Measurements from ENCODE around the gene MAL.

DNA sequence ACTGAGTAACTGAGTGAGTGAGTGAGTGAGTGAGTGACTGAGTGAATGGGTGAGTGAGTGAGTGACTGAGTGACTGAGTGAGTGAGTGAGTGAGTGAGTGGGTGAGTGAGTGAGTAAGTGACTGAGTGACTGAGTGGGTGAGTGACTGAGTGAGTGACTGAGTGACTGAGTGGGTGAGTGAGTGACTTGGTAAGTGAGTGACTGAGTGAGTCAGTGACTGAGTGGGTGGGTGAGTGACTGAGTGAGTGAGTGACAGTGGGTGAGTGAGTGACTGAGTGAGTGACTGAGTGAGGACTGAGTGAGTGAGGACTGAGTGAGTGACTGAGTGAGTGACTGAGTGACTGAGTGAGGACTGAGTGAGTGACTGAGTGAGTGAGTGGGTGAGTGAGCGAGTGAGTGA, 13.9 kb downstream of the MAL start:
- TF ChIP-seq, protein P1, sequence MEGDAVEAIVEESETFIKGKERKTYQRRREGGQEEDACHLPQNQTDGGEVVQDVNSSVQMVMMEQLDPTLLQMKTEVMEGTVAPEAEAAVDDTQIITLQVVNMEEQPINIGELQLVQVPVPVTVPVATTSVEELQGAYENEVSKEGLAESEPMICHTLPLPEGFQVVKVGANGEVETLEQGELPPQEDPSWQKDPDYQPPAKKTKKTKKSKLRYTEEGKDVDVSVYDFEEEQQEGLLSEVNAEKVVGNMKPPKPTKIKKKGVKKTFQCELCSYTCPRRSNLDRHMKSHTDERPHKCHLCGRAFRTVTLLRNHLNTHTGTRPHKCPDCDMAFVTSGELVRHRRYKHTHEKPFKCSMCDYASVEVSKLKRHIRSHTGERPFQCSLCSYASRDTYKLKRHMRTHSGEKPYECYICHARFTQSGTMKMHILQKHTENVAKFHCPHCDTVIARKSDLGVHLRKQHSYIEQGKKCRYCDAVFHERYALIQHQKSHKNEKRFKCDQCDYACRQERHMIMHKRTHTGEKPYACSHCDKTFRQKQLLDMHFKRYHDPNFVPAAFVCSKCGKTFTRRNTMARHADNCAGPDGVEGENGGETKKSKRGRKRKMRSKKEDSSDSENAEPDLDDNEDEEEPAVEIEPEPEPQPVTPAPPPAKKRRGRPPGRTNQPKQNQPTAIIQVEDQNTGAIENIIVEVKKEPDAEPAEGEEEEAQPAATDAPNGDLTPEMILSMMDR (IDR thresholded peaks at IDR 0.05), result no peak
- TF ChIP-seq POLR2A (IDR thresholded peaks at IDR 0.05), result no peak

Measured in testis (tissue), 2 donors.